Mucosa of stomach (tissue), 1 donor: ENCODE data around the gene ETNK2.

Experiments used
- H3K27me3 ChIP-seq: one replicate; pipeline ENCODE4 v1.7.0; 2013; ENCODE audit warnings: mild to moderate bottlenecking, low read length; ENCODE audit not compliant: control insufficient read depth, insufficient read depth
- H3K36me3 ChIP-seq: one replicate; pipeline ENCODE4 v1.7.0; 2013; ENCODE audit warnings: low read length; ENCODE audit not compliant: control insufficient read depth, insufficient read depth
- H3K4me1 ChIP-seq: one replicate; pipeline ENCODE4 v1.7.0; 2013; ENCODE audit warnings: mild to moderate bottlenecking, low read length; ENCODE audit not compliant: control insufficient read depth, insufficient read depth
- H3K4me3 ChIP-seq: one replicate; pipeline ENCODE4 v1.7.0; 2013; ENCODE audit warnings: low read length
- H3K9ac ChIP-seq: one replicate; pipeline ENCODE4 v1.7.0; 2013; ENCODE audit warnings: mild to moderate bottlenecking, low read length, moderate library complexity
- H3K9me3 ChIP-seq: one replicate; pipeline ENCODE4 v1.7.0; 2013; ENCODE audit warnings: mild to moderate bottlenecking, low read length, moderate library complexity; ENCODE audit not compliant: control insufficient read depth
- donor health status: Pancreatic carcinoma.

ETNK2 gene

DNA sequence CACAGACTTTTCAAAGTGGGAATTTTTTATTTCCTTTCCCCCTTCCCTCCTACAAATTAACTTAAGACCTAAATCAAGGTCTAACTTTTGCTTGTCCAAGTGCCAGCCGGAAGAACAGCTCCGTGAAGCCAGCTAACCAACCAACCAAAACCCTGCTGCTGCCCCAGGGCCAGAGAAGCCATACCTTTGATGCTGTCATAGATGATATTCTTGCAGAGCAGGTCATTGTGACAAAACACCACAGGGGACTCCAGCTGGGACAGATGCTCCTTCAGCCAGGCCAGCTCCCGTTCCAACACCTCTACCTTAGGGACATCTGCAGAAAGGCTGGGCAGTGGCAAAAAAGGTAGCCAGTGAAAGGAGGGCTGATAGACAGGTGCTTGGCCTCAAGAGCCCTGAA, 10.7 kb downstream of the ETNK2 start:
- H3K4me1 ChIP-seq: no peaks in the 10 kb centered on the region
- no peaks in the 10 kb centered on the region for H3K36me3 ChIP-seq
- no peaks in the 10 kb centered on the region for H3K9me3 ChIP-seq

DNA sequence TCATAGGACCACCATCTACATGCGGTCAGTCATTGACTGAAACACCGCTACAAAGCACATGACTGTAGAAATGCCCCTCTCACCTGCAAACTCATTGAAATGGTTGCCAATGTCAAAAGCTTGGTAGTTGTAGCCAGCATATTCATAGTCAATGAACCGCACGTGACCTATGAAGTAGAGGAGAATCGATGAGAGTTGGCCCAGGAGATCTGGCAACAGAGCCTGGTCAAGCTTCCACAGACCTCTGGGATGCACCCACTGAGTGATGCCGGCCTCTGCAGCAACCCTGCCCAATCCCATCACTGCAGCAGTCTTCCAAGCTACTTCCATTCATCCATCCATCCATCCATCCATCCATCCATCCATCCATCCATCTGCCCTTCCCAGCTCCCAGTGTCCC, 11.9 kb downstream of the ETNK2 start:
- no peak overlapping the region for H3K4me3 ChIP-seq
- no peak overlapping the region for H3K9ac ChIP-seq
- no peaks in the 10 kb centered on the region for H3K9me3 ChIP-seq
- no peaks in the 10 kb centered on the region for H3K4me1 ChIP-seq
- no peaks in the 10 kb centered on the region for H3K36me3 ChIP-seq
- no peaks in the 10 kb centered on the region for H3K27me3 ChIP-seq

More for the DNA sequence above, 10.7 kb downstream of the ETNK2 start:
- Histone ChIP-seq H3K27me3 (no peaks in the 10 kb centered on the region), H3K4me3 (no peak overlapping the region), H3K9ac (no peak overlapping the region)

DNA sequence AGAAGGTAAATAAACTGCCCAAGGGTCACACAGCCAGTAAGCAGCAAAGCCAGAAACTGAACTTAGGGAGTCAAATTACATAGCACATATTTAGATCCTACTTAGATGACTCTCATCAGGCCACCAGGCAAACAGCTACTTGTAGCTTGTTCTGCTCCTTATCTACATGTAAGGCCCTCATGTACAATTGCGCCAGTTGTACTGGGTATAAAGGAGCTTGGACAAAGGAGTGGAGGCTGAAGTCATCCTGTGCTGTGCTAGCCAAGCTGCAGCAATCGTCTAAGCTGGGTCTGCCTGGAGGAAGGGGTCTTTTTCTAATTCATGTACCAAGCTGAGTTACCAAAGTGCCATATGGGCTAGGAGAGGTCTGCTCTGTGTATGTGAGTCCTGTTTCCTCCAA, 12.8 kb downstream of the ETNK2 start:
- Histone ChIP-seq H3K9ac (no peak overlapping the region), H3K4me1 (no peaks in the 10 kb centered on the region), H3K4me3 (no peak overlapping the region), H3K36me3 (no peaks in the 10 kb centered on the region), H3K27me3 (no peaks in the 10 kb centered on the region), H3K9me3 (no peaks in the 10 kb centered on the region)

DNA sequence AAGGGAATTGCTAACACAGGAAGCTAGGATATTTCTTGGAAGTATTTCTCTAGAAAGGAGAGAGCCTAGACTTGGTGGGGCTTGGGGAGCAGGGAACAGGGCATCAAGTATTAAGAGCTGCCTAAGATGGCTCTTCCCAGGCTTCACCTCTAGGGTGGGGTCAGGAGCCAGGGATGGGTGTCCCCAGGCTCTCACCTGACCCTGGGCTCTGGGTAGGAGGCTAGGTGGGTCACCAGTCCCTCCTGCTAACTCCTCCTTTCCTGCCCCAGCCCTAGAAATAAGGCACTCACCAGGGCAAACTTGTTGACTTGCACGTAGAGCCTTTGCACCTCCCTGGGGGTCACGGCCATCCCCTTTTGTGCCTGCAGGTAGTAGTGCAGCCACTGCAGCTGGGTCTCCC, 15.0 kb downstream of the ETNK2 start:
- no peak overlapping the region for H3K9ac ChIP-seq
- H3K4me1 ChIP-seq: no peaks in the 10 kb centered on the region
- H3K36me3 ChIP-seq: no peaks in the 10 kb centered on the region
- no peaks in the 10 kb centered on the region for H3K27me3 ChIP-seq
- H3K9me3 ChIP-seq: no peaks in the 10 kb centered on the region
- H3K4me3 ChIP-seq: no peak overlapping the region

DNA sequence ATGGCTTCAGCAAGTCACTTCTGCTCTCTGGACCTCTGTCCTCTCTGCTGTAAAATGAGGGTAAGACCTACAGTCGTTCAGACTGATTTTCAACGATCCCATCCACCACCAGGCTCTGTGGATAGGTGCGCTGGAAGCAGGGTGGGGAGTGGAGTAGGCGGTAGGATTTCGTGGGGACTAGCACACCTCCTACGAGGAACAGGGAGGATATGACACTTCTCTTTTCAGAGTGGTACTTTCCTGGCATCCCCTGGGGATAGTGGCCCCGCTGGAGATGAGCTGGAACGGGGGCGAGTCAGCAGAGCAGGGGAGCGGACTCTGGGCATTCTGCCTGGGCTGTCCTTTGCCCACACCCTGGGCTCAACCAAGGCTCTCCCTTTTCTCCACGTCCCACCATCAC, 17.7 kb downstream of the ETNK2 start:
- no peak overlapping the region for H3K4me3 ChIP-seq
- H3K4me1 ChIP-seq: peaks cover 22% of the 10 kb centered on the region
- no peaks in the 10 kb centered on the region for H3K36me3 ChIP-seq
- no peak overlapping the region for H3K9ac ChIP-seq
- H3K27me3 ChIP-seq: no peaks in the 10 kb centered on the region
- no peaks in the 10 kb centered on the region for H3K9me3 ChIP-seq

DNA sequence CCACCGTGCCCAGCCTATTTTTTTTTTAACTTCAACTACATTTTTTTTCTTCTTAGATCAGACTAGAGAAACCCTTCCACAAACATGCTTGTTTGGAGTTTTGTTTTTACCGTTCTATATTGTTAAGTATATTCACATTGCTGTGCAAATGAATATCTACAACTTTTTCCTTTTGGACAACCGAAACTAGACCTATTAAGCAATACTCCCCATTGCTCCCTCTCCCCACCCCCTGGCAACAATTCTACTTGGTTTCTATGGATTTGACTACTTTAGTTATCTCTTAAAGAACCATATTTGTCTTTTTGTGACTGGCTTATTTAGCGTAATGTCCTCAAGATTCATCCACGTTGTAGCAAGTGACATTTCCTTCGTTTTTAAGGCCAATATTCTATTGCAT, 19.1 kb downstream of the ETNK2 start:
- H3K4me3 ChIP-seq: no peak overlapping the region
- H3K9me3 ChIP-seq: no peaks in the 10 kb centered on the region
- H3K9ac ChIP-seq: no peak overlapping the region

DNA sequence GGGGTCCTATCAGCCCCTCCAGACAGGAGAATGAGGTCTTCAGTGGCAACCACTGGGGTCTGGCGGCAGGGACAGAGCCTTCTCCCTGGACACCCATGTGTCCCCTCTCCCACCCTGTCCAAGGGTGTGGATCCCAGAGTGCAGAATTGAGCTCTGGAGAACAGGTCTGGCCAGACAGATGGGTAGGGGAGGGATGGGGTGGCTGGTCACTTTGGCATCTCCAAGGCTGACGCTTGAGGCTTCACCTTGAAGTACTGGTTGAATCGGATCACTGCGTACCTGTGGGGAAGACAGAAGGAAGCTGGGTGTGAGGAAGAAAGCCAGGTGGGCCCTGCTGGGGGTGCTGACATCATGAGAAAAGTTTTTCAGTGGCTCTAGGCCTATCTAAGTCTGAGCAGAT, 19.9 kb downstream of the ETNK2 start:
- peaks cover 26% of the 10 kb centered on the region for H3K4me1 ChIP-seq
- H3K36me3 ChIP-seq: no peaks in the 10 kb centered on the region
- H3K27me3 ChIP-seq: no peaks in the 10 kb centered on the region
- H3K9me3 ChIP-seq: no peaks in the 10 kb centered on the region
- H3K9ac ChIP-seq: no peak overlapping the region
- no peak overlapping the region for H3K4me3 ChIP-seq

More for the DNA sequence above, 19.1 kb downstream of the ETNK2 start:
- no peaks in the 10 kb centered on the region for H3K27me3 ChIP-seq
- H3K36me3 ChIP-seq: no peaks in the 10 kb centered on the region
- H3K4me1 ChIP-seq: peaks cover 26% of the 10 kb centered on the region

DNA sequence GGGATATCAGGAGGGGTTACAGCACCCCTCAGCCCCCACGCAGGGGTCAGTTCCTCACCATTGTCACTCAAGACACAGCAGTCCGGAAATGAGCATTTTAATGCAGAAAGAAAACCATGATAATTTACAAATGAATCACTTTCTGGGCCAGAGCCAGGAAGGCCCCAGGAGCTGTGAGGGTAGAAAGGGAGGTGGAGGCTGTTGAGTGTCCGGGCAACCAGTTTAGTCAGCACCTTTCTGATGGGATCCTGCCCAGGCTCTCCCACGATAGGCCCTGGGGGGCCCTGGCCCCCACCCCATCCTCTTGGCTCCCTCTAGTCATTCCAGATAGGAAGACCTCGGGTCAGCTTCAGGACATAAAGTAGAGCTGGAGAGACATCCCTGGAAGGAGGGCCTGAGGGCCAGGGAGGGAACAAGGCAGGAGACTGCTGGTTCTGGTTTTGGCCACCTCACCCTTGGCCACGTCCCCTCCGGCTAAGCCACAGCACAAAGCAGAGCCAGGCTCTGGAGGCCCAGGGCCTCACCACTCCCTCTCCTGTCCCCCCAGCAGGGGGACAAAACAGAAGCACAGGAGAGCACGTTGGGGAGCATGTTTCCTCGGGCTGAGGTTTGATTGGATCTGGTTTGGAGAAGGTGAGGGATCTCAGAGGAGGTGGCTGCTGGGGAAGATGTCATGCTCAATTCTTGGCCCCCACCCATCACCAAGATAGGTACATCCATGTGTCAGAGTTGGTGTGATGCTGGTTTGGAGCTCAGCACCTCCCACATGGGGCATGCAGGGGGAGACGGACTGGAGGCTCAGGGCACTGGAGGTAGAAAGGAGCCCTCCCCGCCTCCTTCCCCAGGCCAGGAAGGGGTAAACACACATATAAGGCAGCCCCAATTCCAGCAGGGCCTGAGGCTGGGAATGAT, 20.6 kb downstream of the ETNK2 start:
- Histone ChIP-seq H3K4me3 (no peak overlapping the region), H3K9me3 (no peaks in the 10 kb centered on the region), H3K27me3 (no peaks in the 10 kb centered on the region), H3K4me1 (peaks cover 26% of the 10 kb centered on the region), H3K9ac (no peak overlapping the region), H3K36me3 (no peaks in the 10 kb centered on the region)

DNA sequence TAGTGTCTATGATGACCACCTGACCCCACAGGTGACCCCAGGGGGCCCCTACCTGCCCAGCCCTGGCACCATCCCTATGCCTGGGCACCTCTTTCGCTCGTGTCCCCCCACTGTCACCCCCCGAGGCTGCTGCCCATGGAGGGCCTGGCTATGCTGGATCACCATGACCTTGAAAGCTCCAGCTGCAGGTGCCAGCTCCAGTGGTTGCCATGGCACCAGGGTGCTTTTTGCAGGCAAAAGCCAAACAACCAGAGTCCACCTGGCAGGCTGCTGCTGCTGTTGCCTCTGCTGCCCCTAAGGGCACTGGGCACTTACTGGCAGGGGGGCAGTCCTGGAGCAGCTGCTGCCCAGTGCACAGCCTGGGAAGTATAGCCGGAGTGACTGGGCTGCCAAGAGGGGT, 21.7 kb downstream of the ETNK2 start:
- no peaks in the 10 kb centered on the region for H3K9me3 ChIP-seq
- H3K36me3 ChIP-seq: no peaks in the 10 kb centered on the region
- peaks cover 26% of the 10 kb centered on the region for H3K4me1 ChIP-seq
- no peak overlapping the region for H3K4me3 ChIP-seq
- H3K9ac ChIP-seq: no peak overlapping the region
- H3K27me3 ChIP-seq: no peaks in the 10 kb centered on the region

DNA sequence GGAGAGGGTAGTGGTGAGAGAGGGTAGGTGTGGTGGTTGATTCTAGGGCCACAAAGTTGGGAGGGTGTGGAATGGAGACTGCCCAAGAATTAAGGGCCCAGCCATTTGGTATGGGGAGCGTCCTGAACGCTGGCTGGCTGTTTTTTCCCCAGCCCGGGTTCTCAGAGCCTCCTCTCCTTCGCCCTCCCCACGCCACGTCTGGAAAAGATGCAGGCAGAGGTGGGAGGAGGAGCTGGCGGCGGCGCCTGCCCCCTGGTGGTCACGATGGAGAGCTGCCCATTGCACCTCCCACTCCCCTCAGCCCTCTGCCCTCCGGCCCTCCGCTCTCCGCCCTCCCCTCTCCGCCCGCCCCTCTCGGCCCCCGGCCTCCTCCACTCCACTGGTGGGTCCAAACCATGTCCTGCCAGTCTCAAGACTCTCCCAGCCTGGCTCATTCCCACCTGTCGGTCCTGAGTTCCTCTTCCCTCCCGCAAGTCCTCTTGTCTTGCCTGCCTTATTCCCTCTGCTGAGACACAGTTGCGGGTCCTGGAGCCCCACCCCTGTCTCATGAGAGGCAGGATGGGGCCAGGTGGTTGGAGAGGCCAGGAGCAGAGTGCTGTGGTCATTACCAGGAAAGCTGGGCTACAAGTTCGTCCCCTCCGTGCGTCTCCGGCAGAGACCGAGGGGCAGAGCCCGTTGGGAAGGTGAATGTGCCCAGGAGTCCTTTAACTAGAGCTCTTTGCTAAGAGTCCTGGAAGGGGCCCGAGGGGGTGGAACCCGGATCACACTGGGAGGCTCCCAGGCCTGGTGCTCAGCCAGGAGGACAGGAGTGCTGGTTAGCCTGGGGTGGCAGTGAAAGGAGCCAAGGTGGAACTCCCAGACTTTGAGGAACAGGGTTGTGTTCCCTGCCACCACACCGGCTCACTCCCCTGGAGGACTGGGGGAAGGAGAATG, 22.6 kb downstream of the ETNK2 start:
- H3K4me1 ChIP-seq: peaks cover 26% of the 10 kb centered on the region
- peak overlapping the region; percentile 31 for H3K4me3 ChIP-seq
- no peaks in the 10 kb centered on the region for H3K36me3 ChIP-seq
- H3K9me3 ChIP-seq: no peaks in the 10 kb centered on the region
- H3K9ac ChIP-seq: peak overlapping the region; percentile 79
- no peaks in the 10 kb centered on the region for H3K27me3 ChIP-seq

DNA sequence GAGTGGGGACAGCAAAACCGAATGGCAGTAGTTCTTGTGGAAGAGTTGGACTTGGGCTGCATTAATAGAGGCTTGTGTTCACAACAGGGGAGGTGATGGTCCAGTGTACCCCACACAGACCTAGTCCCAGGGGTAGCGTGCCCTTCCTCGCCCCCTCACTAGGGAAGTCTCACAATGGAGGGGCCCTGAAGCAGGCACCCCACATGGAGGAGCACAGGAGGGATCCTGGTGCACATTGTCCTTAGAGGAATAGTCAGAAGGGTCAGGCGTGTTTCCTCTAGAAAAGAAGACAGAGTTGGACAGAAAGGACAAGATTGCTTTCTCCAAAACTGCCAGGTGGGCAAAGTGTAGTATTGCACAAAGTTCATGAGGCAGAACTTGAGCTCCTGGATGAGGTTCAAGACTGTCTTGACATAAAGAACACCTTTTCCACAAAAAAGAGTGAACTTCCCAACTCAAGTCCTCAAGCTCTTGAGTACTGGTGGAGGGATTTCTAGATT, 23.3 kb downstream of the ETNK2 start:
- Histone ChIP-seq H3K36me3 (no peaks in the 10 kb centered on the region), H3K9me3 (no peaks in the 10 kb centered on the region), H3K4me3 (no peak overlapping the region), H3K27me3 (no peaks in the 10 kb centered on the region), H3K4me1 (peaks cover 26% of the 10 kb centered on the region), H3K9ac (no peak overlapping the region)
